HepG2 (cell line): ENCODE data around the gene WDR73. TPM values are rescaled to one million over a fixed set of nuclear protein-coding genes. Genes with fewer than 3 reads are reported as not detected.
A peak's percentile ranks its signal among the peaks of the same experiment; 100 is the strongest.

Experiments
- CTCF ChIP-seq: sonication (generic); formaldehyde crosslinking; IDR thresholded peaks from 2 replicates; pipeline ENCODE4 v1.5.0; 2020; ENCODE audit warnings: mild to moderate bottlenecking, missing genetic modification reagents, moderate library complexity
- E2F1 ChIP-seq: sonication (generic); formaldehyde crosslinking; IDR thresholded peaks from 2 replicates; pipeline ENCODE4 v1.5.0; 2020; ENCODE audit warnings: missing genetic modification reagents
- ETV6 ChIP-seq: sonication (generic); formaldehyde crosslinking; conservative IDR thresholded peaks from 2 replicates; pipeline ENCODE4 v1.4.0; 2020; ENCODE audit warnings: missing genetic modification reagents
- GZF1 ChIP-seq: sonication (generic); formaldehyde crosslinking; IDR thresholded peaks from 2 replicates; pipeline ENCODE4 v1.5.1; 2020; ENCODE audit warnings: mild to moderate bottlenecking, missing genetic modification reagents
- KLF15 ChIP-seq: sonication (generic); formaldehyde crosslinking; IDR thresholded peaks from 2 replicates; pipeline ENCODE4 v1.8.1; 2023; ENCODE audit warnings: borderline replicate concordance, mild to moderate bottlenecking, inconsistent platforms, missing genetic modification reagents, mixed read lengths
- MEF2D ChIP-seq: sonication (generic); formaldehyde crosslinking; IDR thresholded peaks from 2 replicates; pipeline ENCODE4 v1.5.1; 2020; ENCODE audit warnings: mild to moderate bottlenecking, missing genetic modification reagents
- PATZ1 ChIP-seq: sonication (generic); formaldehyde crosslinking; IDR thresholded peaks from 2 replicates; pipeline ENCODE4 v1.4.0; 2020; ENCODE audit warnings: missing genetic modification reagents
- ZBTB7B ChIP-seq: sonication (generic); formaldehyde crosslinking; IDR thresholded peaks from 2 replicates; pipeline ENCODE4 v1.4.0; 2020; ENCODE audit warnings: missing genetic modification reagents
- ZHX2 ChIP-seq, 2 experiments: sonication (generic) in 1 of 2; formaldehyde crosslinking in 1 of 2; IDR thresholded peaks; 2 replicates each; pipeline versions ENCODE4 v1.6.1 to v1.9.0; 2014 to 2022; ENCODE audit warnings: antibody characterized with exemption in 1 of 2, borderline replicate concordance in 1 of 2, inconsistent platforms in 1 of 2, low read depth in 1 of 2, missing genetic modification reagents in 1 of 2
- ZNF558 ChIP-seq: sonication (generic); formaldehyde crosslinking; IDR thresholded peaks from 2 replicates; pipeline ENCODE4 v1.9.0; 2022; ENCODE audit warnings: mild to moderate bottlenecking, missing genetic modification reagents, borderline replicate concordance
- ZNF674 ChIP-seq: sonication (generic); formaldehyde crosslinking; IDR thresholded peaks from 2 replicates; pipeline ENCODE4 v1.5.0; 2020; ENCODE audit warnings: low read depth, mild to moderate bottlenecking, missing genetic modification reagents
- ZXDC ChIP-seq: sonication (generic); formaldehyde crosslinking; IDR thresholded peaks from 2 replicates; pipeline ENCODE4 v1.5.0; 2020; ENCODE audit warnings: mild to moderate bottlenecking, missing genetic modification reagents
- polyA plus RNA-seq, 8 experiments: library from polyadenylated mRNA; depleted of rRNA in 3 of 8; stranded (reverse) in 7 of 8; unstranded in 1 of 8; fragments of >200 nt; fragmentation: Illumina TruSeq in 4 of 8; extraction: Trizol in 4 of 8; gene quantifications; 2 replicates each; pipeline versions ENCODE4 v1.2.1 to v1.2.3, GENCODE V29; 2011 to 2016; ENCODE audit warnings: low read depth in 4 of 8, missing spikeins in 1 of 8, mixed read lengths in 1 of 8; ENCODE audit not compliant: insufficient read depth in 1 of 8
- total RNA-seq, 5 experiments: library from RNA; depleted of rRNA; stranded (reverse); fragments of >200 nt; fragmentation: Illumina TruSeq; extraction: Trizol; gene quantifications; 2 replicates each; pipeline ENCODE4 v1.2.3, GENCODE V29; 2016; ENCODE audit warnings: low read depth in 1 of 5

The WDR73 gene
- total and polyA plus RNA-seq, 2 of the 13 experiments (the other 11 are each of a cell fraction or from before 2014, with no cell fraction given): 20.0 to 35.5 TPM

GRCh38 chr15:84600687-84601554 is 53.2 kb downstream of the WDR73 start, which contains the start of gene ZSCAN2 (continued):
- no peak for TF ChIP-seq ZNF674 (CRISPR knock-in tag)
- TF ChIP-seq MEF2D: peak; percentile 71
- TF ChIP-seq E2F1 (CRISPR knock-in tag): peak; percentile 33; the same call in 1 of the 2 replicates
- TF ChIP-seq ETV6 (CRISPR knock-in tag): no peak
- TF ChIP-seq ZXDC (CRISPR knock-in tag): no peak; the same call in 1 of the 2 replicates
- peak; percentile 14; the same call in 1 of the 2 replicates for TF ChIP-seq ZHX2 (IDR thresholded peaks at IDR 0.05; ENCODE audit: low read depth)
- TF ChIP-seq ZHX2 (CRISPR knock-in tag; IDR thresholded peaks at IDR 0.05; ENCODE audit: borderline replicate concordance): no peak
- TF ChIP-seq KLF15: no peak
- TF ChIP-seq ZNF558 (CRISPR knock-in tag): peak; percentile 78; the same call in 1 of the 2 replicates
- no peak; the same call in 1 of the 2 replicates for TF ChIP-seq GZF1 (CRISPR knock-in tag)
- peak; percentile 66; the same call in 1 of the 2 replicates for TF ChIP-seq ZBTB7B
- peak; percentile 76; the same call in 1 of the 2 replicates for TF ChIP-seq PATZ1 (CRISPR knock-in tag)
- TF ChIP-seq CTCF: peak; percentile 22; the same call in 1 of the 2 replicates
